ENCODE data around the gene SLC37A1. TPM values are rescaled to one million over a fixed set of nuclear protein-coding genes. Genes with fewer than 3 reads are reported as not detected.

SLC37A1 gene
- total RNA-seq, 2 donors from 2014 or later: 22.7 to 47.0 TPM

DNA sequence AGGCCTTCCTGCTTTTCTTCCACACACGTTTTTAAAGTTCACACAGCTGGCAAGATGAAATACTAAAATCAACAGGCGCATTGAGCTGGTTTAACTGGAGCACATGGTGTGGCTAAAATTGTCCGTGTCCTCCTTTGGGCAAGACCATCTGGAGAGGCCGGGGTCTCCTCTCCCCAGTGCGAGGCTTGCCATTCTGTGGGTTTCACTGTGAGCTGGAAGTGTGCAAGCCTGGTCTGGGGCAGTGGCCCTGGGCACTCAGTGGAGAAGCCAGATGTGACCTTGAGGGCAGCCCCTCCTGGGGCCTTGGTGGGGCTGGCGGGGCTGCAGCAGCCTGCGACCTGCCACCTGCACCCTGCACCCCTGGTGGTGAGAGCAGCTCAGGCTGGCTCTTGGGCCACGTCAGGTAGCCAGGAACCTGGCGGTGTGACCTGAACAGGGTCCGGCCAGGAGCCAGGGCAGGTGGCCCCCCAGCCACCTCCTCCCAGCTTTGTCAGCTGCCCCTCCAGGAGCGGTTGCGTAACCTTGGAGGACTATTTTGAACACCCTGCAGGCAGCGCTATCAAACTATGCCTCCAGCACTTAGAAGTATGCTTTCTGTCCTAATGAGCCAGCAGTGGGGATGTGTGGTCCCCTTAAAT, 52.4 kb downstream of the SLC37A1 start:
- TF ChIP-seq, protein P1, sequence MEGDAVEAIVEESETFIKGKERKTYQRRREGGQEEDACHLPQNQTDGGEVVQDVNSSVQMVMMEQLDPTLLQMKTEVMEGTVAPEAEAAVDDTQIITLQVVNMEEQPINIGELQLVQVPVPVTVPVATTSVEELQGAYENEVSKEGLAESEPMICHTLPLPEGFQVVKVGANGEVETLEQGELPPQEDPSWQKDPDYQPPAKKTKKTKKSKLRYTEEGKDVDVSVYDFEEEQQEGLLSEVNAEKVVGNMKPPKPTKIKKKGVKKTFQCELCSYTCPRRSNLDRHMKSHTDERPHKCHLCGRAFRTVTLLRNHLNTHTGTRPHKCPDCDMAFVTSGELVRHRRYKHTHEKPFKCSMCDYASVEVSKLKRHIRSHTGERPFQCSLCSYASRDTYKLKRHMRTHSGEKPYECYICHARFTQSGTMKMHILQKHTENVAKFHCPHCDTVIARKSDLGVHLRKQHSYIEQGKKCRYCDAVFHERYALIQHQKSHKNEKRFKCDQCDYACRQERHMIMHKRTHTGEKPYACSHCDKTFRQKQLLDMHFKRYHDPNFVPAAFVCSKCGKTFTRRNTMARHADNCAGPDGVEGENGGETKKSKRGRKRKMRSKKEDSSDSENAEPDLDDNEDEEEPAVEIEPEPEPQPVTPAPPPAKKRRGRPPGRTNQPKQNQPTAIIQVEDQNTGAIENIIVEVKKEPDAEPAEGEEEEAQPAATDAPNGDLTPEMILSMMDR (conservative IDR thresholded peaks at IDR 0.05): peak; percentile 17
- H3K9me3 ChIP-seq (ENCODE audit: control insufficient read depth, low read length): no peaks in the 10 kb centered on the region
- no peak overlapping the region for H3K27ac ChIP-seq (ENCODE audit: low read depth, low read length)
- no peaks in the 10 kb centered on the region for H3K36me3 ChIP-seq (ENCODE audit: control insufficient read depth, insufficient read depth, low read length)
- Mint-ChIP-seq H3K9me3 (no peaks in the 10 kb centered on the region), H3K4me3 (no peak overlapping the region), H3K27me3 (ENCODE audit: insufficient read depth) (no peaks in the 10 kb centered on the region), H3K27ac (no peak overlapping the region), H3K4me1 (no peaks in the 10 kb centered on the region), H3K36me3 (ENCODE audit: low read depth) (peaks cover 75% of the 10 kb centered on the region)
- no peak overlapping the region for H3K9ac ChIP-seq (ENCODE audit: extremely low read depth, low read length, poor library complexity, severe bottlenecking)
- DNase-seq: no peak
- no peak overlapping the region for H3K4me3 ChIP-seq (ENCODE audit: low read length)
- whole genome bisulfite sequencing, 2 experiments (ENCODE audit: insufficient coverage in 1 of 2, insufficient read length in 1 of 2): 89 to 95% methylated on average over 5 to 13 of the region's 13 CpGs
- H3K27me3 ChIP-seq (ENCODE audit: control insufficient read depth, insufficient read depth, low read length, poor library complexity, severe bottlenecking): no peaks in the 10 kb centered on the region
- no peaks in the 10 kb centered on the region for H3K4me1 ChIP-seq (ENCODE audit: control insufficient read depth, insufficient read depth, low read length)

- TF ChIP-seq, protein P1 (conservative IDR thresholded peaks at IDR 0.05): no peak
- Histone ChIP-seq H3K4me3 (ENCODE audit: low read length) (no peak overlapping the region), H3K9me3 (ENCODE audit: control insufficient read depth, low read length) (no peaks in the 10 kb centered on the region), H3K27me3 (ENCODE audit: control insufficient read depth, insufficient read depth, low read length, poor library complexity, severe bottlenecking) (no peaks in the 10 kb centered on the region), H3K4me1 (ENCODE audit: control insufficient read depth, insufficient read depth, low read length) (no peaks in the 10 kb centered on the region), H3K9ac (ENCODE audit: extremely low read depth, low read length, poor library complexity, severe bottlenecking) (no peak overlapping the region), H3K27ac (ENCODE audit: low read depth, low read length) (no peak overlapping the region), H3K36me3 (ENCODE audit: control insufficient read depth, insufficient read depth, low read length) (no peaks in the 10 kb centered on the region)
- DNase-seq: peak; percentile 45
- peaks cover 74% of the 10 kb centered on the region for H3K36me3 Mint-ChIP-seq (ENCODE audit: low read depth)
- no peaks in the 10 kb centered on the region for H3K4me1 Mint-ChIP-seq
- no peaks in the 10 kb centered on the region for H3K27me3 Mint-ChIP-seq (ENCODE audit: insufficient read depth)
- no peak overlapping the region for H3K27ac Mint-ChIP-seq
- 86 to 89% methylated on average over 7 to 16 of the region's 16 CpGs for WGBS, 2 experiments (ENCODE audit: insufficient coverage in 1 of 2, insufficient read length in 1 of 2)
- no peak overlapping the region for H3K4me3 Mint-ChIP-seq
- H3K9me3 Mint-ChIP-seq: no peaks in the 10 kb centered on the region
Observed at GRCh38 chr21:42566524-42567213, 53.0 kb downstream of the SLC37A1 start.

- no peaks in the 10 kb centered on the region for H3K9me3 ChIP-seq (ENCODE audit: control insufficient read depth, low read length)
- no peaks in the 10 kb centered on the region for H3K4me1 Mint-ChIP-seq
- no peaks in the 10 kb centered on the region for H3K27me3 Mint-ChIP-seq (ENCODE audit: insufficient read depth)
- no peaks in the 10 kb centered on the region for H3K9me3 Mint-ChIP-seq
- H3K27me3 ChIP-seq (ENCODE audit: control insufficient read depth, insufficient read depth, low read length, poor library complexity, severe bottlenecking): no peaks in the 10 kb centered on the region
- no peak overlapping the region for H3K27ac Mint-ChIP-seq
- TF ChIP-seq, protein P1 (conservative IDR thresholded peaks at IDR 0.05): no peak
- DNase-seq: no peak
- H3K36me3 Mint-ChIP-seq (ENCODE audit: low read depth): peaks cover 74% of the 10 kb centered on the region
- 92 to 94% methylated on average over 9 to 10 of the region's 10 CpGs for WGBS, 2 experiments (ENCODE audit: insufficient coverage in 1 of 2, insufficient read length in 1 of 2)
- no peak overlapping the region for H3K4me3 ChIP-seq (ENCODE audit: low read length)
- no peaks in the 10 kb centered on the region for H3K36me3 ChIP-seq (ENCODE audit: control insufficient read depth, insufficient read depth, low read length)
- H3K27ac ChIP-seq (ENCODE audit: low read depth, low read length): no peak overlapping the region
- H3K9ac ChIP-seq (ENCODE audit: extremely low read depth, low read length, poor library complexity, severe bottlenecking): no peak overlapping the region
- no peaks in the 10 kb centered on the region for H3K4me1 ChIP-seq (ENCODE audit: control insufficient read depth, insufficient read depth, low read length)
- no peak overlapping the region for H3K4me3 Mint-ChIP-seq
Observed at GRCh38 chr21:42567214-42567555, 53.5 kb downstream of the SLC37A1 start.
